Measurements from ENCODE around the gene CTDP1. TPM values are rescaled to one million over a fixed set of nuclear protein-coding genes. Genes with fewer than 3 reads are reported as not detected.

Gene CTDP1
- total RNA-seq, 1 donor from 2014 or later: 29.7 TPM

GRCh38 chr18:79705272-79705671 lies 25.7 kb downstream of the CTDP1 start:
- DNase-seq (ENCODE audit: low read depth): no peak
- no peak for TF ChIP-seq CTCF (IDR thresholded peaks at IDR 0.05; ENCODE audit: insufficient read depth, low read length, poor library complexity, severe bottlenecking)
- Histone ChIP-seq H3K36me3 (ENCODE audit: control insufficient read depth, insufficient read depth, low read length) (no peaks in the 10 kb centered on the region), H3K27me3 (ENCODE audit: control insufficient read depth, insufficient read depth, low read length) (no peaks in the 10 kb centered on the region), H3K4me3 (ENCODE audit: low read depth, low read length) (no peak overlapping the region)

GRCh38 chr18:79706006-79706405 lies 26.4 kb downstream of the CTDP1 start:
- no peak for DNase-seq (ENCODE audit: low read depth)
- Histone ChIP-seq H3K36me3 (ENCODE audit: control insufficient read depth, insufficient read depth, low read length) (no peaks in the 10 kb centered on the region), H3K27me3 (ENCODE audit: control insufficient read depth, insufficient read depth, low read length) (no peaks in the 10 kb centered on the region), H3K4me3 (ENCODE audit: low read depth, low read length) (no peak overlapping the region)
- TF ChIP-seq CTCF (IDR thresholded peaks at IDR 0.05; ENCODE audit: insufficient read depth, low read length, poor library complexity, severe bottlenecking): no peak

GRCh38 chr18:79706658-79707057 lies 27.1 kb downstream of the CTDP1 start:
- no peak for DNase-seq (ENCODE audit: low read depth)
- no peak for TF ChIP-seq CTCF (IDR thresholded peaks at IDR 0.05; ENCODE audit: insufficient read depth, low read length, poor library complexity, severe bottlenecking)
- H3K36me3 ChIP-seq (ENCODE audit: control insufficient read depth, insufficient read depth, low read length): no peaks in the 10 kb centered on the region
- H3K27me3 ChIP-seq (ENCODE audit: control insufficient read depth, insufficient read depth, low read length): no peaks in the 10 kb centered on the region
- no peak overlapping the region for H3K4me3 ChIP-seq (ENCODE audit: low read depth, low read length)

GRCh38 chr18:79707239-79707638 lies 27.6 kb downstream of the CTDP1 start:
- no peak overlapping the region for H3K4me3 ChIP-seq (ENCODE audit: low read depth, low read length)
- DNase-seq (ENCODE audit: low read depth): no peak
- no peak for TF ChIP-seq CTCF (IDR thresholded peaks at IDR 0.05; ENCODE audit: insufficient read depth, low read length, poor library complexity, severe bottlenecking)
- H3K27me3 ChIP-seq (ENCODE audit: control insufficient read depth, insufficient read depth, low read length): no peaks in the 10 kb centered on the region
- no peaks in the 10 kb centered on the region for H3K36me3 ChIP-seq (ENCODE audit: control insufficient read depth, insufficient read depth, low read length)

- H3K36me3 ChIP-seq (ENCODE audit: control insufficient read depth, insufficient read depth, low read length): no peaks in the 10 kb centered on the region
- no peak for TF ChIP-seq CTCF (IDR thresholded peaks at IDR 0.05; ENCODE audit: insufficient read depth, low read length, poor library complexity, severe bottlenecking)
- no peak for DNase-seq (ENCODE audit: low read depth)
Measured at GRCh38 chr18:79707671-79708070, 28.1 kb downstream of the CTDP1 start.

GRCh38 chr18:79708412-79708811 lies 28.8 kb downstream of the CTDP1 start:
- no peak for TF ChIP-seq CTCF (IDR thresholded peaks at IDR 0.05; ENCODE audit: insufficient read depth, low read length, poor library complexity, severe bottlenecking)
- DNase-seq (ENCODE audit: low read depth): no peak
- Histone ChIP-seq H3K27me3 (ENCODE audit: control insufficient read depth, insufficient read depth, low read length) (no peaks in the 10 kb centered on the region), H3K4me3 (ENCODE audit: low read depth, low read length) (no peak overlapping the region), H3K36me3 (ENCODE audit: control insufficient read depth, insufficient read depth, low read length) (no peaks in the 10 kb centered on the region)

More at GRCh38 chr18:79707671-79708070, 28.1 kb downstream of the CTDP1 start:
- H3K27me3 ChIP-seq (ENCODE audit: control insufficient read depth, insufficient read depth, low read length): no peaks in the 10 kb centered on the region
- no peak overlapping the region for H3K4me3 ChIP-seq (ENCODE audit: low read depth, low read length)

All from kidney epithelial cell (primary cell).